HEK293T (cell line): ENCODE data around the gene PANK4.

ENCODE experiments used
- CTCF ChIA-PET: fragments of 350-600 bp; formaldehyde crosslinking; extraction: SDS; loops from one replicate; lab custom pipeline; 2021; ENCODE audit warnings: antibody characterized with exemption, inconsistent platforms; lab: Yijun Ruan, JAX
- POLR2A ChIA-PET: fragments of 350-600 bp; formaldehyde crosslinking; extraction: SDS; loops from one replicate; lab custom pipeline; 2020; ENCODE audit warnings: antibody characterized with exemption, inconsistent platforms; lab: Yijun Ruan, JAX
- DNase-seq: peaks from one replicate; pipeline ENCODE4 v3.0.0; 2012; ENCODE audit warnings: mixed read lengths; ENCODE audit errors: extremely low spot score
- ARNT ChIP-seq: fragments of 450-650 bp; IDR thresholded peaks from 2 replicates; pipeline ENCODE4 v1.6.1; 2017; ENCODE audit warnings: mild to moderate bottlenecking
- BHLHE40 ChIP-seq: fragments of 450-650 bp; IDR thresholded peaks from 2 replicates; pipeline ENCODE4 v1.6.1; 2016; ENCODE audit warnings: mild to moderate bottlenecking, moderate library complexity, borderline replicate concordance
- CTBP1 ChIP-seq: fragments of 450-650 bp; IDR thresholded peaks from 2 replicates; pipeline ENCODE4 v1.6.1; 2016; ENCODE audit warnings: borderline replicate concordance
- ELF4 ChIP-seq: fragments of 450-650 bp; IDR thresholded peaks from 2 replicates; pipeline ENCODE4 v1.6.1; 2017; ENCODE audit warnings: antibody characterized with exemption
- FOXA1 ChIP-seq: fragments of 450-650 bp; IDR thresholded peaks from 2 replicates; pipeline ENCODE4 v1.6.1; 2016; ENCODE audit warnings: mild to moderate bottlenecking
- FOXK2 ChIP-seq: fragments of 450-650 bp; IDR thresholded peaks from 2 replicates; pipeline ENCODE4 v1.6.1; 2016; ENCODE audit warnings: mild to moderate bottlenecking
- FOXM1 ChIP-seq: fragments of 450-650 bp; IDR thresholded peaks from 2 replicates; pipeline ENCODE4 v1.6.1; 2017; ENCODE audit warnings: mild to moderate bottlenecking, borderline replicate concordance
- HDGF ChIP-seq: fragments of 450-650 bp; IDR thresholded peaks from 2 replicates; pipeline ENCODE4 v1.6.1; 2017; ENCODE audit warnings: antibody characterized with exemption, borderline replicate concordance
- L3MBTL2 ChIP-seq: fragments of 450-650 bp; conservative IDR thresholded peaks from 2 replicates; pipeline ENCODE4 v1.6.1; 2016; ENCODE audit warnings: mild to moderate bottlenecking
- LEF1 ChIP-seq: fragments of 450-650 bp; IDR thresholded peaks from 2 replicates; pipeline ENCODE4 v1.6.1; 2017; ENCODE audit warnings: mild to moderate bottlenecking, borderline replicate concordance
- NFRKB ChIP-seq: fragments of 450-650 bp; IDR thresholded peaks from 2 replicates; pipeline ENCODE4 v1.6.1; 2016; ENCODE audit warnings: mild to moderate bottlenecking, moderate library complexity
- PKNOX1 ChIP-seq: fragments of 450-650 bp; IDR thresholded peaks from 2 replicates; pipeline ENCODE4 v1.6.1; 2016
- SP1 ChIP-seq: fragments of 450-650 bp; IDR thresholded peaks from 2 replicates; pipeline ENCODE4 v1.6.1; 2017
- SUZ12 ChIP-seq: fragments of 450-650 bp; IDR thresholded peaks from 2 replicates; pipeline ENCODE4 v1.6.1; 2016; ENCODE audit warnings: mild to moderate bottlenecking
- TARDBP ChIP-seq: fragments of 450-650 bp; IDR thresholded peaks from 2 replicates; pipeline ENCODE4 v1.6.1; 2016
- ZNF384 ChIP-seq: fragments of 450-650 bp; IDR thresholded peaks from 2 replicates; pipeline ENCODE4 v1.6.1; 2016

PANK4 gene

GRCh38 chr1:2480236-2480985, 46.0 kb downstream of the PANK4 start:
- DNase-seq: no peak
- ChIA-PET CTCF (no interaction called here), POLR2A (interaction anchor here (0.5 to 1.5 kb wide), 3 partner anchors 10 to 115 kb away, joined by 3 read pairs; no protein-coding TSS in a partner anchor)
- TF ChIP-seq LEF1 (no peak), HDGF (no peak), SP1 (no peak), FOXA1 (no peak), BHLHE40 (no peak), ARNT (no peak), L3MBTL2 (no peak), NFRKB (no peak), SUZ12 (no peak), ZNF384 (no peak), FOXK2 (no peak), PKNOX1 (no peak), ELF4 (no peak), FOXM1 (no peak), TARDBP (no peak), CTBP1 (no peak)

GRCh38 chr1:2479618-2480017, 46.8 kb downstream of the PANK4 start:
- TF ChIP-seq LEF1: no peak
- TF ChIP-seq L3MBTL2: no peak
- no peak for TF ChIP-seq ARNT
- no peak for TF ChIP-seq ELF4
- no peak for TF ChIP-seq FOXK2
- TF ChIP-seq FOXA1: no peak
- TF ChIP-seq PKNOX1: no peak
- TF ChIP-seq ZNF384: no peak
- TF ChIP-seq CTBP1: no peak
- TF ChIP-seq FOXM1: no peak
- TF ChIP-seq HDGF: no peak
- no peak for TF ChIP-seq BHLHE40
- no peak for TF ChIP-seq SP1
- no peak for TF ChIP-seq NFRKB
- TF ChIP-seq TARDBP: no peak
- TF ChIP-seq SUZ12: no peak
- ChIA-PET CTCF (no interaction called here), POLR2A (no interaction called here)
- no peak for DNase-seq

- CTCF ChIA-PET: no interaction called here
- DNase-seq: no peak
- POLR2A ChIA-PET: no interaction called here
- no peak for TF ChIP-seq LEF1
- TF ChIP-seq PKNOX1: no peak
- no peak for TF ChIP-seq FOXM1
- no peak for TF ChIP-seq FOXK2
- no peak for TF ChIP-seq HDGF
- TF ChIP-seq ZNF384: no peak
- no peak for TF ChIP-seq NFRKB
- TF ChIP-seq BHLHE40: no peak
- TF ChIP-seq ARNT: no peak
Observed at GRCh38 chr1:2479186-2479585, 47.2 kb downstream of the PANK4 start.

- TF ChIP-seq ZNF384 (no peak), LEF1 (no peak), ARNT (no peak), L3MBTL2 (no peak), FOXK2 (no peak), SUZ12 (no peak), NFRKB (no peak), CTBP1 (no peak), PKNOX1 (no peak)
- no peak for DNase-seq
- ChIA-PET CTCF (no interaction called here), POLR2A (no interaction called here)
Observed at GRCh38 chr1:2477791-2478499, 48.5 kb downstream of the PANK4 start.

GRCh38 chr1:2477309-2477708, 49.1 kb downstream of the PANK4 start:
- TF ChIP-seq L3MBTL2 (no peak), FOXA1 (no peak), ZNF384 (no peak), HDGF (no peak), CTBP1 (no peak), FOXK2 (no peak), SP1 (no peak), ELF4 (no peak), TARDBP (no peak), PKNOX1 (no peak), ARNT (no peak)
- POLR2A ChIA-PET: no interaction called here
- no peak for DNase-seq
- CTCF ChIA-PET: no interaction called here
